Neural cell (in vitro differentiated cells): ENCODE results near the gene CSMD2. TPM values are rescaled to one million over a fixed set of nuclear protein-coding genes. Genes with fewer than 3 reads are reported as not detected.

Source experiments
- H2AFZ ChIP-seq: fragments of 200-600, 300-800 bp; sonication (generic), shearing (Covaris generic); 2 replicates; pipeline ENCODE4 v1.6.0; 2014; ENCODE audit warnings: low read depth, mild to moderate bottlenecking, antibody characterized with exemption, low read length, moderate library complexity
- H3F3A ChIP-seq: fragments of 200-600 bp; shearing (Covaris generic); 2 replicates; pipeline ENCODE4 v1.6.1; 2016; ENCODE audit warnings: mild to moderate bottlenecking, moderate library complexity, mixed read lengths, antibody characterized with exemption, low read length; ENCODE audit not compliant: insufficient read depth, poor library complexity, severe bottlenecking
- H3K27ac ChIP-seq: fragments of 200-600, 300-800 bp; sonication (generic), shearing (Covaris generic); 2 replicates; pipeline ENCODE4 v1.5.1; 2014; ENCODE audit warnings: mild to moderate bottlenecking, low read length, moderate library complexity
- H3K27me3 ChIP-seq: fragments of 300-800, 200-600 bp; sonication (generic), shearing (Covaris generic); 2 replicates; pipeline ENCODE4 v1.6.0; 2014; ENCODE audit warnings: mild to moderate bottlenecking, low read depth, low read length, moderate library complexity; ENCODE audit not compliant: insufficient read depth
- H3K36me3 ChIP-seq: fragments of 300-800, 200-600 bp; sonication (generic), shearing (Covaris generic); 2 replicates; pipeline ENCODE4 v1.5.1; 2014; ENCODE audit warnings: mild to moderate bottlenecking, antibody characterized with exemption, low read length, moderate library complexity; ENCODE audit not compliant: insufficient read depth
- H3K4me2 ChIP-seq: fragments of 300-800, 200-600 bp; sonication (generic), shearing (Covaris generic); 2 replicates; pipeline ENCODE4 v1.6.0; 2014; ENCODE audit warnings: mild to moderate bottlenecking, low read length
- H3K4me3 ChIP-seq: fragments of 300-800, 200-600 bp; sonication (generic), shearing (Covaris generic); 2 replicates; pipeline ENCODE4 v1.5.1; 2014; ENCODE audit warnings: mild to moderate bottlenecking, low read length, moderate library complexity
- H3K79me2 ChIP-seq: fragments of 200-600 bp; shearing (Covaris generic); replicated peaks from 2 replicates; pipeline ENCODE4 v1.6.0; 2014; ENCODE audit warnings: mild to moderate bottlenecking, low read length, moderate library complexity; ENCODE audit not compliant: insufficient read depth
- H3K9ac ChIP-seq: fragments of 300-800, 200-600 bp; sonication (generic), shearing (Covaris generic); 2 replicates; pipeline ENCODE4 v1.6.1; 2016; ENCODE audit warnings: mild to moderate bottlenecking, low read length, mixed read lengths
- H3K9me2 ChIP-seq: fragments of 200-600 bp; shearing (Covaris generic); 2 replicates; pipeline ENCODE4 v1.6.1; 2016; ENCODE audit warnings: mild to moderate bottlenecking, low read length, mixed read lengths; ENCODE audit not compliant: insufficient read depth
- H3K9me3 ChIP-seq: fragments of 200-600, 300-800 bp; sonication (generic), shearing (Covaris generic); 2 replicates; pipeline ENCODE4 v1.6.1; 2016; ENCODE audit warnings: mild to moderate bottlenecking, mixed run types, low read length, moderate library complexity, mixed read lengths
- H4K20me1 ChIP-seq: fragments of 200-600 bp; shearing (Covaris generic); 2 replicates; pipeline ENCODE4 v1.6.1; 2016; ENCODE audit warnings: mild to moderate bottlenecking, mixed run types; ENCODE audit not compliant: insufficient read depth
- CTCF ChIP-seq: fragments of 450-650 bp; IDR thresholded peaks from 2 replicates; pipeline ENCODE4 v1.5.1; 2014; ENCODE audit warnings: antibody characterized with exemption, mild to moderate bottlenecking, moderate library complexity; ENCODE audit not compliant: poor library complexity, severe bottlenecking
- EP300 ChIP-seq: fragments of 450-650 bp; conservative IDR thresholded peaks from 2 replicates; pipeline ENCODE4 v1.6.1; 2014; ENCODE audit warnings: antibody characterized with exemption, mild to moderate bottlenecking, moderate library complexity; ENCODE audit not compliant: poor library complexity, severe bottlenecking
- EZH2 ChIP-seq: fragments of 200-600, 300-800 bp; shearing (Covaris generic), sonication (generic); IDR thresholded peaks from 2 replicates; pipeline ENCODE4 v1.6.1; 2014; ENCODE audit warnings: antibody characterized with exemption, low read length, borderline replicate concordance, mild to moderate bottlenecking; ENCODE audit not compliant: insufficient read depth, poor library complexity, severe bottlenecking
- MXI1 ChIP-seq: fragments of 450-650 bp; conservative IDR thresholded peaks from 2 replicates; pipeline ENCODE4 v1.6.1; 2014; ENCODE audit warnings: antibody characterized with exemption, mild to moderate bottlenecking; ENCODE audit not compliant: poor library complexity, severe bottlenecking
- POLR2AphosphoS5 ChIP-seq: IDR thresholded peaks from 2 replicates; pipeline ENCODE4 v1.6.1; 2012
- RAD21 ChIP-seq: fragments of 450-650 bp; conservative IDR thresholded peaks from 2 replicates; pipeline ENCODE4 v1.6.1; 2014; ENCODE audit warnings: antibody characterized with exemption, mild to moderate bottlenecking, moderate library complexity
- REST ChIP-seq: IDR thresholded peaks from 2 replicates; pipeline ENCODE4 v1.6.1; 2012; ENCODE audit warnings: borderline replicate concordance
- SMC3 ChIP-seq: fragments of 450-650 bp; conservative IDR thresholded peaks from 2 replicates; pipeline ENCODE4 v1.6.1; 2014; ENCODE audit warnings: antibody characterized with exemption, mild to moderate bottlenecking, moderate library complexity; ENCODE audit not compliant: poor library complexity
- TAF1 ChIP-seq: IDR thresholded peaks from 2 replicates; pipeline ENCODE4 v1.6.1; 2012; ENCODE audit warnings: low read depth
- polyA plus RNA-seq: library from polyadenylated mRNA; depleted of rRNA; stranded (reverse); fragments of >200 nt; gene quantifications from 2 replicates; pipeline ENCODE4 v1.2.3, GENCODE V29; 2014

CSMD2 gene
- polyA plus RNA-seq, 1 donor from 2014 or later = 9.6 TPM

- no peak for TF ChIP-seq TAF1
- no peak for TF ChIP-seq EZH2
Observed at GRCh38 chr1:34070201-34070836, 94.7 kb downstream of the CSMD2 start (continued).

- Histone ChIP-seq H3K27ac (no peak overlapping the region), H4K20me1 (no peaks in the 10 kb centered on the region), H3K36me3 (no peaks in the 10 kb centered on the region), H3K27me3 (no peaks in the 10 kb centered on the region), H3K9me3 (no peaks in the 10 kb centered on the region), H3K4me2 (no peak overlapping the region), H3F3A (no peaks in the 10 kb centered on the region), H3K9ac (no peak overlapping the region), H2AFZ (no peak overlapping the region), H3K4me3 (no peak overlapping the region), H3K79me2 (no peaks in the 10 kb centered on the region), H3K9me2 (no peaks in the 10 kb centered on the region)
- no peak for TF ChIP-seq POLR2AphosphoS5
- no peak for TF ChIP-seq SMC3
- TF ChIP-seq MXI1 = no peak
- TF ChIP-seq EZH2 = no peak
- TF ChIP-seq EP300 = no peak
- TF ChIP-seq RAD21 = no peak
- no peak for TF ChIP-seq TAF1
- no peak for TF ChIP-seq REST
- no peak for TF ChIP-seq CTCF
Observed at GRCh38 chr1:34066981-34067603, 97.9 kb downstream of the CSMD2 start.

GRCh38 chr1:34066166-34066565 lies 98.9 kb downstream of the CSMD2 start:
- H3K9me2 ChIP-seq = no peaks in the 10 kb centered on the region
- H3K27ac ChIP-seq = no peak overlapping the region
- H3K79me2 ChIP-seq = no peaks in the 10 kb centered on the region
- no peaks in the 10 kb centered on the region for H3K27me3 ChIP-seq
- no peaks in the 10 kb centered on the region for H3F3A ChIP-seq
- no peaks in the 10 kb centered on the region for H3K9me3 ChIP-seq
- H3K4me3 ChIP-seq = no peak overlapping the region
- TF ChIP-seq CTCF = no peak
- TF ChIP-seq EP300 = no peak
- no peak for TF ChIP-seq REST
- H3K4me2 ChIP-seq = no peak overlapping the region
- no peak overlapping the region for H2AFZ ChIP-seq
- no peaks in the 10 kb centered on the region for H4K20me1 ChIP-seq
- no peak overlapping the region for H3K9ac ChIP-seq
- no peaks in the 10 kb centered on the region for H3K36me3 ChIP-seq
